Testis (tissue), 2 donors: Measurements from ENCODE around the gene TNK2.

Experiments
- POLR2A ChIP-seq: fragments of 450-650 bp; IDR thresholded peaks from one replicate; pipeline ENCODE4 v1.6.1; 2017; ENCODE audit warnings: antibody characterized with exemption, mild to moderate bottlenecking, moderate library complexity
- TF ChIP-seq, protein P1 (sequence below), 3 experiments: fragments of 450-650 bp in 2 of 3; fragments of 200-600 bp in 1 of 3; sonication (generic) in 1 of 3; IDR thresholded peaks; one replicate each; pipeline ENCODE4 v1.5.1; 2016 to 2019; ENCODE audit warnings: antibody characterized with exemption in 3 of 3, mild to moderate bottlenecking in 2 of 3, moderate library complexity in 1 of 3

DNA sequence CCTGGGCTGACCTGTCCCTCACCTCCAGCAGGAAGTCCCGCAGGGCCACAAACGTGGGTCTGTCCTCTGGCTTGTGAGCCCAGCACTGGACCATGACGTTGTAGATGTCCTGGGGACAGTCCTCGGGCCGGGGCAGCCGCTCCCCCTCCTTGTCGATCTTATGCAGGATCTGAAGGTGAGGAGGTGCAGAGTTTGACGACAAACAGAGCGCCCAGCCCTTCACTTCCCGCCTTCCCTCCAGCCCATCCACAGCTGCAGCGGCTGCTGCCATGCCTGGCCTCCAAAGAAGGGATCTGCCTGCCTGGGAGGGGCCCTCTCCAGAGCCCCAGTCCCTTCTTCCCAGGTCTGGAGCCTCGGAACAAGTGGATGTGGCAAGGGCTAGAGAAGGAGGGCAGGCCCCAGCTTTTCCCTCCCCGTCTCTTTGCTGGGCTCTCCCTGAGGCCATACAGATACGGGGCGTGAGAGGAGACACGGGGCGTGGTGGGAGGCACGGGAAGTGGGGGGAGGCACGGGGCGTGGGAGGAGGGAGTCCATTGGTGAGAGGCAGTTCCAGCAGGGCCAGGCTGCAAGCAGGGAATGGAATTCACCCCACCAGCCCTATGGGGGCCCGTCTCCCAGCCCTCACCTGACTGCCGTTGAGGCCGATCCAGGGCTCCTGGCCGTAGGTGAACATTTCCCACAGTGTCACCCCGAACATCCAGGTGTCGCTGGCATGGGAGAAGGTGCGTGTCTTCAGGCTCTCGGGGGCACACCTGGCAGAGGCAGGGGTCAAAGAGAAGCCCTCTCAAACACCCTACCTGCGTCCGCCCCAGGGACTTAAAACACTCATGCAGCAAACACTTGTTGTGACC lies 29.7 kb downstream of the TNK2 start:
- TF ChIP-seq, protein P1, sequence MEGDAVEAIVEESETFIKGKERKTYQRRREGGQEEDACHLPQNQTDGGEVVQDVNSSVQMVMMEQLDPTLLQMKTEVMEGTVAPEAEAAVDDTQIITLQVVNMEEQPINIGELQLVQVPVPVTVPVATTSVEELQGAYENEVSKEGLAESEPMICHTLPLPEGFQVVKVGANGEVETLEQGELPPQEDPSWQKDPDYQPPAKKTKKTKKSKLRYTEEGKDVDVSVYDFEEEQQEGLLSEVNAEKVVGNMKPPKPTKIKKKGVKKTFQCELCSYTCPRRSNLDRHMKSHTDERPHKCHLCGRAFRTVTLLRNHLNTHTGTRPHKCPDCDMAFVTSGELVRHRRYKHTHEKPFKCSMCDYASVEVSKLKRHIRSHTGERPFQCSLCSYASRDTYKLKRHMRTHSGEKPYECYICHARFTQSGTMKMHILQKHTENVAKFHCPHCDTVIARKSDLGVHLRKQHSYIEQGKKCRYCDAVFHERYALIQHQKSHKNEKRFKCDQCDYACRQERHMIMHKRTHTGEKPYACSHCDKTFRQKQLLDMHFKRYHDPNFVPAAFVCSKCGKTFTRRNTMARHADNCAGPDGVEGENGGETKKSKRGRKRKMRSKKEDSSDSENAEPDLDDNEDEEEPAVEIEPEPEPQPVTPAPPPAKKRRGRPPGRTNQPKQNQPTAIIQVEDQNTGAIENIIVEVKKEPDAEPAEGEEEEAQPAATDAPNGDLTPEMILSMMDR (IDR thresholded peaks at IDR 0.05): no peak
- no peak for TF ChIP-seq POLR2A
